DOHH2 (cell line): Measurements from ENCODE around the gene TMEM88.
A peak's percentile ranks its signal among the peaks of the same experiment; 100 is the strongest.

ENCODE experiments used
- H3F3A ChIP-seq: fragments of 200-600 bp; sonication (generic), shearing (Covaris generic); 2 replicates; pipeline ENCODE4 v1.6.0; 2016; ENCODE audit warnings: antibody characterized with exemption, mild to moderate bottlenecking; ENCODE audit not compliant: control insufficient read depth, insufficient read depth
- H3K27ac ChIP-seq: fragments of 200-600 bp; sonication (generic); 2 replicates; pipeline ENCODE4 v1.5.1; 2014; ENCODE audit warnings: low read depth, mild to moderate bottlenecking, low read length, moderate library complexity
- H3K27me3 ChIP-seq: fragments of 200-600 bp; sonication (generic); 2 replicates; pipeline ENCODE4 v1.6.1; 2014; ENCODE audit warnings: mild to moderate bottlenecking, low read length, mixed read lengths; ENCODE audit not compliant: control insufficient read depth
- H3K36me3 ChIP-seq: fragments of 200-600 bp; sonication (generic); 2 replicates; pipeline ENCODE4 v1.6.1; 2014; ENCODE audit warnings: mild to moderate bottlenecking, low read length, moderate library complexity, mixed read lengths; ENCODE audit not compliant: control insufficient read depth
- H3K4me1 ChIP-seq: fragments of 200-600 bp; sonication (generic); 2 replicates; pipeline ENCODE4 v1.6.1; 2014; ENCODE audit warnings: mild to moderate bottlenecking, low read length, mixed read lengths; ENCODE audit not compliant: control insufficient read depth
- H3K4me2 ChIP-seq: fragments of 200-600 bp; sonication (generic); 2 replicates; pipeline ENCODE4 v1.6.0; 2014; ENCODE audit warnings: mild to moderate bottlenecking, low read length, moderate library complexity
- H3K4me3 ChIP-seq: fragments of 200-600 bp; sonication (generic); 2 replicates; pipeline ENCODE4 v1.5.1; 2014; ENCODE audit warnings: mild to moderate bottlenecking, low read length, mixed read lengths
- H3K79me2 ChIP-seq: fragments of 200-600 bp; sonication (generic); 2 replicates; pipeline ENCODE4 v1.6.1; 2014; ENCODE audit warnings: mild to moderate bottlenecking, low read length, mixed read lengths; ENCODE audit not compliant: control insufficient read depth
- H3K9me2 ChIP-seq: fragments of 200-600 bp; sonication (generic); replicated peaks from 2 replicates; pipeline ENCODE4 v1.6.1; 2014; ENCODE audit warnings: mild to moderate bottlenecking, low read length, mixed read lengths; ENCODE audit not compliant: control insufficient read depth
- H3K9me3 ChIP-seq: fragments of 200-600 bp; sonication (generic); 2 replicates; pipeline ENCODE4 v1.6.1; 2014; ENCODE audit warnings: antibody characterized with exemption, low read length, mixed read lengths; ENCODE audit not compliant: control insufficient read depth, insufficient read depth
- H4K20me1 ChIP-seq: fragments of 200-600 bp; sonication (generic); 2 replicates; pipeline ENCODE4 v1.6.0; 2014; ENCODE audit warnings: low read depth, mild to moderate bottlenecking, antibody characterized with exemption, low read length, moderate library complexity; ENCODE audit not compliant: control insufficient read depth, insufficient read depth
- EZH2phosphoT487 ChIP-seq: fragments of 200-600 bp; sonication (generic); IDR thresholded peaks from 2 replicates; pipeline ENCODE4 v1.6.1; 2017; ENCODE audit warnings: borderline replicate concordance, mild to moderate bottlenecking, antibody characterized with exemption, low read length, moderate library complexity, mixed read lengths
- TF ChIP-seq, protein P1 (sequence below): fragments of 200-600 bp; sonication (generic); IDR thresholded peaks from one replicate; pipeline ENCODE4 v1.5.1; 2014; ENCODE audit warnings: antibody characterized with exemption, mild to moderate bottlenecking, low read depth, low read length; ENCODE audit not compliant: poor library complexity, severe bottlenecking

TMEM88 gene

DNA sequence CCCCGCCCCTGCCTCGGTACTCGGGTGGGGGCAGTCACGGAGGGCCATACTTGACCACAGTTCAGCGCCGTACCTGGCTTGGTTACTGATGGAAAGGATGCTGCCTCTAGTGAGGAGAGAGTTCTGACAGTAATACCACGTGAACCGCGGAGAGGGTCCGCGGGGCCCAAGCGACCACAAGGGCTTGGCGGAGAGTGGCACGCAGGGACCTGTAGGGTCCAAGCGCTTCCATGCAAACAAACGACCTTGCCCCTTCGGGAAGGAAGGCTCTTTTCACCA, 11.7 kb upstream of the TMEM88 start:
- Histone ChIP-seq H3K27me3 (no peaks in the 10 kb centered on the region), H3K4me2 (peak overlapping the region; percentile 93), H3K4me3 (peak overlapping the region; percentile 87), H3K27ac (peak overlapping the region; percentile 96), H3K9me3 (no peaks in the 10 kb centered on the region), H3K9me2 (no peaks in the 10 kb centered on the region), H3K36me3 (peaks cover 73% of the 10 kb centered on the region), H3K4me1 (peaks cover 40% of the 10 kb centered on the region), H3K79me2 (peaks cover 78% of the 10 kb centered on the region), H3F3A (peaks cover 34% of the 10 kb centered on the region), H4K20me1 (peaks cover 8% of the 10 kb centered on the region; the same call in 1 of the 2 replicates)
- no peak for TF ChIP-seq EZH2phosphoT487
- TF ChIP-seq, protein P1, sequence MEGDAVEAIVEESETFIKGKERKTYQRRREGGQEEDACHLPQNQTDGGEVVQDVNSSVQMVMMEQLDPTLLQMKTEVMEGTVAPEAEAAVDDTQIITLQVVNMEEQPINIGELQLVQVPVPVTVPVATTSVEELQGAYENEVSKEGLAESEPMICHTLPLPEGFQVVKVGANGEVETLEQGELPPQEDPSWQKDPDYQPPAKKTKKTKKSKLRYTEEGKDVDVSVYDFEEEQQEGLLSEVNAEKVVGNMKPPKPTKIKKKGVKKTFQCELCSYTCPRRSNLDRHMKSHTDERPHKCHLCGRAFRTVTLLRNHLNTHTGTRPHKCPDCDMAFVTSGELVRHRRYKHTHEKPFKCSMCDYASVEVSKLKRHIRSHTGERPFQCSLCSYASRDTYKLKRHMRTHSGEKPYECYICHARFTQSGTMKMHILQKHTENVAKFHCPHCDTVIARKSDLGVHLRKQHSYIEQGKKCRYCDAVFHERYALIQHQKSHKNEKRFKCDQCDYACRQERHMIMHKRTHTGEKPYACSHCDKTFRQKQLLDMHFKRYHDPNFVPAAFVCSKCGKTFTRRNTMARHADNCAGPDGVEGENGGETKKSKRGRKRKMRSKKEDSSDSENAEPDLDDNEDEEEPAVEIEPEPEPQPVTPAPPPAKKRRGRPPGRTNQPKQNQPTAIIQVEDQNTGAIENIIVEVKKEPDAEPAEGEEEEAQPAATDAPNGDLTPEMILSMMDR: peak; percentile 12

GRCh38 chr17:7843536-7844291, 11.2 kb upstream of the TMEM88 start:
- H3K79me2 ChIP-seq: peaks cover 74% of the 10 kb centered on the region

GRCh38 chr17:7844292-7845154, 10.3 kb upstream of the TMEM88 start:
- Histone ChIP-seq H3K27ac (peak overlapping the region; percentile 96), H3K4me1 (peaks cover 28% of the 10 kb centered on the region), H3K79me2 (peaks cover 66% of the 10 kb centered on the region), H3K36me3 (peaks cover 78% of the 10 kb centered on the region), H3K9me3 (no peaks in the 10 kb centered on the region), H3K4me2 (peak overlapping the region; percentile 93), H3K4me3 (peak overlapping the region; percentile 87), H3K9me2 (no peaks in the 10 kb centered on the region), H3F3A (peaks cover 26% of the 10 kb centered on the region), H4K20me1 (peaks cover 8% of the 10 kb centered on the region; the same call in 1 of the 2 replicates), H3K27me3 (no peaks in the 10 kb centered on the region)
- TF ChIP-seq EZH2phosphoT487: no peak
- TF ChIP-seq, protein P1: no peak

More at GRCh38 chr17:7843536-7844291, 11.2 kb upstream of the TMEM88 start:
- peaks cover 36% of the 10 kb centered on the region for H3K4me1 ChIP-seq
- H3K27me3 ChIP-seq: no peaks in the 10 kb centered on the region
- H3K9me2 ChIP-seq: no peaks in the 10 kb centered on the region
- TF ChIP-seq EZH2phosphoT487: no peak
- TF ChIP-seq, protein P1: no peak
- H3K9me3 ChIP-seq: no peaks in the 10 kb centered on the region
- H3K36me3 ChIP-seq: peaks cover 74% of the 10 kb centered on the region
- peak overlapping the region; percentile 87 for H3K4me3 ChIP-seq
- peaks cover 32% of the 10 kb centered on the region for H3F3A ChIP-seq
- peaks cover 8% of the 10 kb centered on the region; the same call in 1 of the 2 replicates for H4K20me1 ChIP-seq
- peak overlapping the region; percentile 93 for H3K4me2 ChIP-seq
- H3K27ac ChIP-seq: peak overlapping the region; percentile 96
